ENCODE data around the gene AMER1.

Gene AMER1

DNA sequence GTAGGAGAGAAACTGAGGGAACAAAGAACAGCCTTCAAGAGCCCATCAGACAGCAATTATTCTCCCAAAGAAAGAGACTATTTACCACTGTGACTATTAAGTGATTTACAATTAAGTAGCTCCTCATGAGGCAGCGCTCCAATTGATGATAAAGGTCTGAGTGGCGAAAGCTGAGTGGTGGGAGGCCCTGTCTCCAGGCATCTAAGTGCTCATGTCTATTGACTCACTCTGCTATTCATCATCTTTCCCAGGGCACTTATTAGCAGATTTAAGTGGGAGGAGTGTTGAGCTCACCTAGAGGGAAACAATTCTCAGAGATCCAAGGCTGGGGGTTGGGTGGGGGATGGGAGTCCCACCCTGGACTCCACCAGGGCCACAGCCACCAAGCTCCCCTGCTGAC lies 23.3 kb downstream of the AMER1 start:
- no peak for ATAC-seq

- ATAC-seq: no peak
These were observed 28.6 kb downstream of the AMER1 start for GRCh38 chrX:64176876-64177275.

DNA sequence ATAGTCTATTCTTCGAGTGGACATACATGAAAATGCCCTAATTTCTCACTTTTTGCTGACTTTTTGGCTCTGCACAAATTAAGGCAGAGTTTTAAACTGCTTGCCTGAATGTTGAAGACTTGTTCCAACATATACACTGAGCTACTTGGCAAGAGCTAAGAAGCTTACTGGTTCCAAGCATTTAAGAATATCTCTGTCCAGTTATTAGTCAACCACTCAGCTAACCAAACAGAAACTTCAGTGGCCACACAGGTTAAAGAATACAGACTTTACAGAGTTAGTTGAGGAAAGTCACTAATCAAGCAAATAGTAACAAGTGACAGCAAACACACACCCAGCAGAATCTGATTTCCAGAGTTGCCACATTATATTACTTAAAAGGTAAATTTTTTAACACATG lies 35.5 kb downstream of the AMER1 start:
- ATAC-seq: no peak

DNA sequence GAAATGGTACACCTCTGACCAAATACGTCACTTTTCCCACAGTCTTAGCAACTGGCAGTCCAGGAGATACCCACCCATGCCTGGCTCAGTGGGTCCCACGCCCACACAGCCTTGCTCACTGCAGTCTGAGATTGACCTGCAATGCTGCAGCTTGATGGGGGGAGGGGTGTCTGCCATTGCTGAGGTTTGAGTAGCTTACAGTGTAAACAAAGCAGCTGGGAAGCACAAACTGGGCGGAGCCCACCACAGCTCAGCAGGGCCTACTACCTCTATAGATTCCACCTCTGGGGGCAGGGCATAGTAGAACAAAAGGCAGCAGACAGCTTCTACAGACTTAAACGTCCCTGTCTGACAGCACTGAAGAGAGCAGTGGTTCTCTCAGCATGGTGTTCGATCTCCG lies 52.7 kb downstream of the AMER1 start:
- ATAC-seq: no peak

DNA sequence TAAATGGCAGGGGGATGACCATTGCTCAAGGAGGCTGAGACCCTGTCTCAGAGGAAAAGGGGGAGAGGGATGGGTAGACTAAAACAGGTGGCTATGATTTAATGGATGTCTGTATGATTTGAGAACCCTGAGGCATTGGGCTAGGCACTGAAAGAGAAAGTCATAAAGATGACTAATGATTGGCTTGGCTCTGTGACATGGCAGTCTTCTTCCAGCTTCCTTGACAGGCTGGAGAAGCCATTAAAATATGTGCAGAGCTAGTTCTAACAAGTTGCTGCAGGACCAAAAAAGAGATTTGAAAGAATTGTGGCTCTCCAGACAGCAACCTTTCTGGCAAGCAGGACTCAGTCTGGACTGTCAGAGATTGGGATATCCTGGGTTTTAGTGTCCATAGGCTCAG lies 53.6 kb downstream of the AMER1 start:
- ATAC-seq: no peak

DNA sequence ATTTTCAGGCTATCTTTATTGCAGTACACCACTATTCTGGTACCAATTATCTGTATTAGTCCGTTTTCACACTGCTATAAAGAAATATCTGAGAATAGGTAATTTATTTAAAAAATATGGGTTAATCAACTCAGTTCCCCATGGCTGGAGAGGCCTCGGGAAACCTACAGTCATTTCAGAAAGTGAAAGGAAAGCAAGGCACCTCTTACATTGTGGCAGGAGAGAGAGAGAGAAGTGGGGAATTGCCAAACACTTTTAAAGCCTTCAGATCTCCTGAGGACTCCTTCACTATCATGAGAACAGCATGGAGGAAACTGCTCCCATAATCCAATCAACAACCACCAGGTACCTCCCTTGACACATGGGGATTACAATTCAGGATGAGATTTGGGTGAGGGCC lies 54.7 kb downstream of the AMER1 start:
- ATAC-seq: no peak

Data from activated CD4-positive, CD25-positive, alpha-beta regulatory T cell treated with anti-CD3 and anti-CD28 coated beads, Interleukin-2, amount 50 U/mL, for 24 hours (primary cell).